Activated CD8-positive, alpha-beta memory T cell treated with anti-CD3 and anti-CD28 coated beads for 4 hours (primary cell): ENCODE results near the gene KIF16B.
"Not testable (repeated sequence)": the region's sequence is repeated elsewhere in the genome, so short reads cannot be mapped to it uniquely, and the experiment has no call there.

Experiments
- DNase-seq, 2 donors: peaks; one replicate each; pipeline ENCODE4 v3.0.0-alpha.2; 2020; ENCODE audit warnings: low read depth in 2 of 2

The KIF16B gene

GRCh38 chr20:16475225-16475624 is 98.0 kb downstream of the KIF16B start:
- DNase-seq: no peak

- DNase-seq: no peak
Measured at GRCh38 chr20:16474363-16474762, 98.9 kb downstream of the KIF16B start.

- no peak for DNase-seq
Measured at GRCh38 chr20:16472045-16472872, 101.0 kb downstream of the KIF16B start.

- no peak for DNase-seq
Measured at GRCh38 chr20:16469395-16469905, 103.8 kb downstream of the KIF16B start.

DNA sequence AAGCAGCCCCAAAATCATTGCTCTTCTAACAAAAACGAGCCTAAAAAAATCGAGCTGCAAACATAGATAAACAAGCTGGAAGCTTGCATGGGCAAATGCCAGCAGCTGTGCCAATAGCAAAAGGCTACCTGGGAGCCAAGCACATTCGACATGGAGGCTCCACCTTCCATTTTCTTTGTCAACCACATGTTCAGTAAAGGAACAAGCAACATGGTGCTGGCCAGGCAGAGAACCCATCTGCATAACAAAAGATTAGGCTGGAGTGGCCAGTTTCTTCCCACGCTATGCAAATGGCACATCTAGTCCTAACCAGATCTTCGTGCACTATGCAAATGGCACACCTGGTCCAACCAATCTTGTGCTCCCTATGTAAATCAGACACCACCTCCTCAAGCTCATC is 110.5 kb downstream of the KIF16B start:
- no peak for DNase-seq

DNA sequence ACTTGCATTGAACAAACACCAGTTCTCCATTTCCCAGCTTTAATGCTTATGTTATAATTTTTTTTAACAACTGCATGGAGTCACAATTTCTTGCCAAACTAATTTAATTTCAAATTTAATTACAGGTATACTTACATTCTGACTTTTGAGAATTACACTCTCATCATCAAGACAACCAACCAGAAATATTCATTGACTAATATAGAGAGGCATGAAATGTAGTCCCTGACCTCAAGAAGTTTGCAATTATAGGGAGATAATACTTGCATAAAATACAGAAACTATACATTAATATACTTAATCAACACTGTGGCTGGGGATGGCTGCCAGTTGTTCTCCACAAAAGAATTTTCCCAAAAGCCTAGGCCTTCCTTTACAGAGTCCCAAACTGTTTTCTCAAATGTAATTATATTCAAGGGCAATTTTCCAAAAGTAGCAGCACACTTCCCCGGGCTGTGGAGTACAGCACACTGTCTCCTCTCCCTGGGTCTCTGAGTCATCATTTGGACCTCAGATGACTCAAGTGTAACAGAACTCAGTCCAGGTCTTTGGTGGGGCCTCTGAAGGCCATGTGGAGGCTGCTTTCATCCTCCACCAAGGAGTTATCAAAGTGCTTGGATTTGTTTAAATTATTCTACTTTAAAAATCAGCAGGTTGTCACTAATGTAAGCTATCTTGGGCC is 114.1 kb downstream of the KIF16B start:
- DNase-seq: no peak

- no peak for DNase-seq
Measured at GRCh38 chr20:16457514-16457913, 115.7 kb downstream of the KIF16B start.

GRCh38 chr20:16455324-16455723 is 117.9 kb downstream of the KIF16B start:
- no peak for DNase-seq

- DNase-seq: no peak
Measured at GRCh38 chr20:16451982-16452381, 121.3 kb downstream of the KIF16B start.

DNA sequence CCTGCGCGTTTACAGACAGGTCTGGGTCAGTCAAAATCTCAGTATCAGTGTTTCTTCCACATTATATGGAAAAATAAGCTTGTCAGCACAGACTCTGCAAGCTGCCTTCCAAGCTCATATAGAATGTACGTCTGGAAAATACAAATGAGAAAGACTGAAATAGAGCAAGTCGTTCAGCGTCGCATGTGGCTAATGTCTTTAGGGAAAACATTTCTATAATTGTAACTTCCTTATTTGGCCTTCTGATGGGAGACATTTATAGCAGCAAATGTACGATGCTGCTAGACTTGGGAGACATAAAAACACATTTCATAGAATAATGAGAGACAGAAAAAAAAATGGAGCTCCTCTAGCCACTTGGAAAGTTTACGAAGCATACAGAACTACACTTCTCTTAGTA is 122.2 kb downstream of the KIF16B start:
- no peak for DNase-seq

GRCh38 chr20:16446991-16447390 is 126.3 kb downstream of the KIF16B start:
- no peak for DNase-seq

DNA sequence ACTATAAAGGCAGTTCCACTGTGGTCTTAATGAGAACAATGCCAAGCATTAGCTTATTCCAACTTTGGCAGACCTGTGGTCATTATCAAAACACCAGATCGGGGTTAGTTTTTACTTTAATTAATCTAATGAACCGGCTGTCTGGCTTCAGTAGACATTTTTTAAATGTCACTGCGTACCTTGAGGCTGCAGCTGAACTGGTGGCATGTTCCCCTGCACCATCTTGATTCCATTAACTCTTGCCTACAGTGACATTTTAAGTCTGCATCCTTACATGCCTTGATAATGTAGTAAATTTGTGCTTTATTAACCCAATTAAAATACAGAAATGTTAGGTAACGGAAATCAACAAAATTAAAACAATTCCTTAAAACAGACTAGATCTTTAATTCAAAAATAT is 127.0 kb downstream of the KIF16B start:
- no peak for DNase-seq

GRCh38 chr20:16445482-16445881 is 127.8 kb downstream of the KIF16B start:
- DNase-seq: no peak

- DNase-seq: no peak
Measured at GRCh38 chr20:16444057-16444777, 129.0 kb downstream of the KIF16B start.

DNA sequence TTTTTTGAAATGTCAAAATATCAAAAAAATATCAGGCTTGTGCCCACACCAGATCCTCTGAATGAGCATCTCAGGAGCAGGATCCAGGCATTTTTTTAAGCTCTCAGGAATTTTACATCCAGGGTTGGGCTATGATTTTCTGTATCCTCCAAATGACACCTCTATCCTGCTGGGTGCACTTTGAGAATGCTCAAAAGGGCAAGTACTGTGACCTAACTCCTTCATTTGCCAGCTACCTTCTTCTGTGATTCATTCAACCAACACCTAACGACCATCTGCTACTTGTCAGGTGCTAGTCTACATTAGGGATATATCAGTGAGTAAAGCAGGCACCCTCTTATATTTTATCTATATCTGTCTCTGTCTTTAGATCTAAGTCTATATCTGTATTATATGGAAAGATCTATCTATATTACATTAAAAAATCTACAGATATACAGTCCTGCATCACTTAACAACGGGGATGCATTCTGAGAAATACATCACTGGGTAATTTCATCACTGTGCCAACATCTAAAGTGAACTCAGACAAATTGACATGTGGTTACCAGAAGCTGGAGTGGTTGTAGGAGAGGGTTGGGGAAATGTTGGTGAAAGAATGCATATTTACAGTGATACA is 131.6 kb downstream of the KIF16B start:
- DNase-seq: no peak

DNA sequence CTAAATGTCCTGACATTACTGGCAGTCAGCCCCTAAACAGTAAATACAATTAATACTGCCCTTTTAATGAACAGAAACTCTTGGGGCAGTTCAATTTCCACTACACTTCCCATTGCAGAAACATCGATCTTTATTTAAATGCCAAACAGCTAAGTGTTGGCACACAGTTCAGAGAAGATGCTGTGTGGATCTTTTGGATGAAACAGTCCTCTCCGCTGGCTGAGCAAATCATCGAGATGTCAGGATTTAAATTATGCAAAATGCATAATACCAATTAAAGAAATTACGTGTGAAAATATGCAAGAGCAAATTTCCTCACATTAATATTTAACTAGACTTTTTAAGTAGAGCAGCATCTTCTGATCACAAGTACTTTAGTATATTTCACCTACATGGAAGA is 132.6 kb downstream of the KIF16B start:
- no peak for DNase-seq

- not testable (repeated sequence) for DNase-seq
Measured at GRCh38 chr20:16439540-16439939, 133.7 kb downstream of the KIF16B start.

DNA sequence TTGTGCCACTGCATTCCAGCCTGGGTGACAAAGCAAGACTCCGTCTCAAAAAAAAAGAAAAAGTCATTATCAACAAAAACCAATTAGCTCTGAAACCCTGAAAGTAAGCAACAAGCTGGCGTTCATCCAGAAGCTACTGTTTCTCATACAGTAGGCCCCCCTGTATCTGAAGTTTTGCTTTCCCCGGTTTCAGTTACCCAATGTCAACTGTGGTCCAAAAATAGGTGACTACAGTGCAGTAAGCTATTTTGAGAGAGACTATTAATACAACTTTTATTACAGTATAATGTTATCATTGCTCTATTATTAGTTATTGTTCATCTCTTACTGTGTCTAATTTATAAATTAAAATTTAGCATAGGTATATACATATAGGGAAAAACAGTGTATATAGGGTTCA is 135.1 kb downstream of the KIF16B start:
- DNase-seq: no peak

- DNase-seq: no peak
Measured at GRCh38 chr20:16437387-16437996, 135.8 kb downstream of the KIF16B start.

- peak in 1 of 2 donors; percentile 4 for DNase-seq
Measured at GRCh38 chr20:16434062-16434664, 139.1 kb downstream of the KIF16B start.

DNA sequence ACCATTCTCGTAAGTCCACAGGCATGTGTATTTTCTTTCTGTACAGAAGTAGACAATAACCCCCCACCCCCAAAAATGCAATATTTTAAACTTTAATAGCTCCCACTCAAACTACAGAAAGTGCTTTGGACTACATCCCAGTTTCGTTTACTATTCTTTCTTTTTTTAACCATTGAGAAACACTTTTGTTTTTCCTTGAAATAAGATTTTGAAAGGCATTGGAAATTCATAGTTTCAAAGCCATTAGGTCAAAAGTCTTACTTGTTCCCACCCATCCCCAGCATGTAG is 140.0 kb downstream of the KIF16B start:
- DNase-seq: no peak
